AG09309 (cell line): ENCODE data around the gene CSF1.
A peak's percentile ranks its signal among the peaks of the same experiment; 100 is the strongest.

Source experiments
- DNase-seq: peaks from one replicate; pipeline ENCODE4 v3.0.0-alpha.2; 2010; ENCODE audit warnings: low read depth
- H3K4me3 ChIP-seq: 2 replicates; pipeline ENCODE4 v1.5.1; 2011; ENCODE audit warnings: mild to moderate bottlenecking, low read depth, low read length, moderate library complexity; ENCODE audit not compliant: control insufficient read depth
- CTCF ChIP-seq: IDR thresholded peaks from 2 replicates; pipeline ENCODE4 v1.5.1; 2011; ENCODE audit warnings: mild to moderate bottlenecking, low read depth, low read length, inconsistent platforms; ENCODE audit not compliant: insufficient read depth, control insufficient read depth; ENCODE audit errors: missing control alignments

CSF1 gene

GRCh38 chr1:109873278-109874175 is 37.1 kb upstream of the CSF1 start:
- no peak for DNase-seq
- no peak for TF ChIP-seq CTCF
- no peak overlapping the region for H3K4me3 ChIP-seq

GRCh38 chr1:109874445-109874844 is 36.2 kb upstream of the CSF1 start:
- H3K4me3 ChIP-seq: no peak overlapping the region
- TF ChIP-seq CTCF: no peak
- DNase-seq: no peak

- no peak for TF ChIP-seq CTCF
- no peak for DNase-seq
- no peak overlapping the region for H3K4me3 ChIP-seq
Measured at GRCh38 chr1:109875874-109876273, 34.8 kb upstream of the CSF1 start.

- H3K4me3 ChIP-seq: peak overlapping the region; percentile 2; the same call in 1 of the 2 replicates
- peak; percentile 58 for DNase-seq
- no peak for TF ChIP-seq CTCF
Measured at GRCh38 chr1:109876617-109877316, 33.9 kb upstream of the CSF1 start.

GRCh38 chr1:109877317-109877771 is 33.3 kb upstream of the CSF1 start:
- TF ChIP-seq CTCF: peak; percentile 41
- H3K4me3 ChIP-seq: peak overlapping the region; percentile 2; the same call in 1 of the 2 replicates
- DNase-seq: peak; percentile 86

- DNase-seq: no peak
- TF ChIP-seq CTCF: no peak
- no peak overlapping the region for H3K4me3 ChIP-seq
Measured at GRCh38 chr1:109877776-109878175, 32.9 kb upstream of the CSF1 start.
